NCI-H774 (cell line): ENCODE data around the gene COL8A2.

Experiments used
- DNase-seq: peaks from one replicate; lab custom pipeline; 2025; lab: John Stamatoyannopoulos, UW

COL8A2 gene

GRCh38 chr1:36055706-36056105, 69.3 kb downstream of the COL8A2 start:
- no peak for DNase-seq

GRCh38 chr1:36053978-36054377, 71.0 kb downstream of the COL8A2 start:
- no peak for DNase-seq

GRCh38 chr1:36051821-36052220, 73.2 kb downstream of the COL8A2 start:
- DNase-seq = no peak
